Activated naive CD4-positive, alpha-beta T cell treated with anti-CD3 and anti-CD28 coated beads for 36 hours (primary cell): Measurements from ENCODE around the gene KCP. TPM values are rescaled to one million over a fixed set of nuclear protein-coding genes. Genes with fewer than 3 reads are reported as not detected.
A peak's percentile ranks its signal among the peaks of the same experiment; 100 is the strongest.

Source experiments
- CTCF ChIA-PET: fragments of 350-600 bp; sonication (Branson Sonifier 250); formaldehyde crosslinking; loops from one replicate; lab custom pipeline; 2021; ENCODE audit warnings: antibody characterized with exemption; lab: Charles Lee
- DNase-seq: peaks from one replicate; pipeline ENCODE4 v3.0.0-alpha.2; 2020
- H3K27ac Mint-ChIP-seq: one replicate; pipeline ENCODE4 v1.8.0; 2021; ENCODE audit warnings: mild to moderate bottlenecking, mixed read lengths
- H3K27me3 Mint-ChIP-seq: one replicate; pipeline ENCODE4 v1.8.0; 2021; ENCODE audit warnings: low read depth, mixed read lengths
- H3K36me3 Mint-ChIP-seq: one replicate; pipeline ENCODE4 v1.8.0; 2021; ENCODE audit warnings: low read depth, mixed read lengths
- H3K4me1 Mint-ChIP-seq: one replicate; pipeline ENCODE4 v1.8.0; 2021; ENCODE audit warnings: low read depth, mixed read lengths
- H3K4me3 Mint-ChIP-seq: one replicate; pipeline ENCODE4 v1.8.0; 2021; ENCODE audit warnings: mild to moderate bottlenecking, moderate library complexity, mixed read lengths
- H3K9me3 Mint-ChIP-seq: one replicate; pipeline ENCODE4 v1.8.0; 2021; ENCODE audit warnings: mixed read lengths
- intact Hi-C: fragments of 100-400 bp; cut with micrococcal nuclease; formaldehyde crosslinking; loops from one replicate; pipeline ENCODE4 v1.15.1; 2023
- total RNA-seq, 2 experiments: library from RNA; stranded (reverse); gene quantifications; one replicate each; pipeline ENCODE4 v1.2.3, GENCODE V29; 2021

KCP gene
- total RNA-seq, 2 experiments from 2014 or later = not detected

- CTCF ChIA-PET = no interaction called here
- Mint-ChIP-seq H3K4me3 (no peak overlapping the region), H3K36me3 (no peaks in the 10 kb centered on the region), H3K9me3 (no peaks in the 10 kb centered on the region), H3K27ac (no peak overlapping the region), H3K27me3 (peaks cover 14% of the 10 kb centered on the region), H3K4me1 (no peaks in the 10 kb centered on the region)
- no peak for DNase-seq
- intact Hi-C loops = no loop called here
Observed at GRCh38 chr7:128892521-128893250, 17.8 kb downstream of the KCP start.

DNA sequence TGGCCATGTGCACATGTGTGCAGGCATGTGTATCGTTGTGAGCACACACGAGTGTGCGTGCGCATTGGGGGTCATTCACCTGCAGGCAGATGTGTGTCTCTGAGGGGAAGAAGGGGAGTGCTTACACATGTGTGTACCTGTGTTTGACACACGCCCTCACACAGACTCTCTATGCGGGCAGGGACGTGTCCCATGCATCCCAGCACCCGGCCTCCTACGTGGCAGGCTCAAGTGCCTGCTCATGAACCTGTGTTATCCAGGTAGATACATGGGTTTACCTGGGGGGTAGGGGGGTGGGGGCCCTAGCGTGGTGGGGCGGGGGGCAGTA lies 18.6 kb downstream of the KCP start:
- CTCF ChIA-PET = no interaction called here
- Mint-ChIP-seq H3K4me1 (no peaks in the 10 kb centered on the region), H3K27ac (no peak overlapping the region), H3K27me3 (peaks cover 13% of the 10 kb centered on the region), H3K4me3 (no peak overlapping the region), H3K36me3 (no peaks in the 10 kb centered on the region), H3K9me3 (no peaks in the 10 kb centered on the region)
- DNase-seq = no peak
- intact Hi-C loops = no loop called here

- H3K27ac Mint-ChIP-seq = no peak overlapping the region
- peaks cover 11% of the 10 kb centered on the region for H3K27me3 Mint-ChIP-seq
- no peaks in the 10 kb centered on the region for H3K4me1 Mint-ChIP-seq
- intact Hi-C loops = no loop called here
- CTCF ChIA-PET = no interaction called here
- peak overlapping the region; percentile 23 for H3K4me3 Mint-ChIP-seq
- DNase-seq = peak; percentile 23
- H3K36me3 Mint-ChIP-seq = no peaks in the 10 kb centered on the region
- H3K9me3 Mint-ChIP-seq = no peaks in the 10 kb centered on the region
Observed at GRCh38 chr7:128891110-128891941, 19.2 kb downstream of the KCP start.

DNA sequence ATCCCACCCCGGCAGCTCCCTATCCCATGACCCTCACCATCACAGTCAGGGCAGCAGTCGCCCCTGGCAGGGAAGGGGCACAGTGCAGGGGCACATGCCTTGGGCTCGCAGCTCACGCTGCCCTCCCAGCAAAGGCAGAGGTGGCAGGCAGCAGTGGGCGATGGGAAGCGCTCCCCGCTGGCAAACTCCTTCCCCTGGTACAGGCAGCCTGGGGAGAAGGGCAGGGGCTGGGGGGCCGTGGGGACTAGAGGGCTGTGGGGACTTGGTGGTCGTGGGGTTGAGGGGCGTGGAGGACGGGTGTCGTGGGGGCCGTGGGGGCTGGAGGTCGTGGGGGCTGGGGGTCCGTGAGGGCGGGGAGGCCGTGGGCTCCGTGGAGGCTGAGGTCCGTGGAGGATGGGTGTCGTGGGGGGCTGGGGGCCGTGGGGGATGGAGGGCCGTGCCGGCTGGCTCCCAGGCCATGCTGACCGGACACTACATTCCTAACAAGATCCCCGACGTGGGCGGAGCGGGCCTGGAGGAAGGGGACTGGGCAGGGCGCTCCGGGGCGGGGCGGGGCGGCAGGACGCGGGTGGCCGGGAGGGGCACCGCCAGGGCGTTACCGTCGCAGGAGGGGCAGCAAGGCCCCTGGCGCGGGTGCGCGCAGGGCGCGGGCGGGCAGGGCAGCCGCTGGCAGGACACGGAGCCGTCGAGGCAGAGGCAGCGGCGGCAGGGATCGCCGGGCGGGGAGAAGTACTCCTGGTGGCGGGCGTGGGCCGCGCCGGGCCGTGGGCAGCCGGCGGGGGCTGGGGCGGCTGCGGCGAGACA lies 20.0 kb downstream of the KCP start:
- H3K4me1 Mint-ChIP-seq = no peaks in the 10 kb centered on the region
- intact Hi-C loops = no loop called here
- peaks cover 14% of the 10 kb centered on the region for H3K27me3 Mint-ChIP-seq
- no peaks in the 10 kb centered on the region for H3K9me3 Mint-ChIP-seq
- no peak overlapping the region for H3K4me3 Mint-ChIP-seq
- no peak overlapping the region for H3K27ac Mint-ChIP-seq
- no peak for DNase-seq
- no peaks in the 10 kb centered on the region for H3K36me3 Mint-ChIP-seq
- CTCF ChIA-PET = no interaction called here

- no peak overlapping the region for H3K27ac Mint-ChIP-seq
- H3K4me3 Mint-ChIP-seq = no peak overlapping the region
- CTCF ChIA-PET = no interaction called here
- H3K36me3 Mint-ChIP-seq = no peaks in the 10 kb centered on the region
- peaks cover 14% of the 10 kb centered on the region for H3K27me3 Mint-ChIP-seq
- H3K4me1 Mint-ChIP-seq = no peaks in the 10 kb centered on the region
- no peak for DNase-seq
- no peaks in the 10 kb centered on the region for H3K9me3 Mint-ChIP-seq
- intact Hi-C loops = no loop called here
Observed at GRCh38 chr7:128889121-128889520, 21.4 kb downstream of the KCP start.

- peaks cover 14% of the 10 kb centered on the region for H3K27me3 Mint-ChIP-seq
- no peaks in the 10 kb centered on the region for H3K9me3 Mint-ChIP-seq
- DNase-seq = no peak
- H3K4me3 Mint-ChIP-seq = no peak overlapping the region
- no peaks in the 10 kb centered on the region for H3K36me3 Mint-ChIP-seq
- H3K27ac Mint-ChIP-seq = no peak overlapping the region
- intact Hi-C loops = no loop called here
- CTCF ChIA-PET = no interaction called here
- no peaks in the 10 kb centered on the region for H3K4me1 Mint-ChIP-seq
Observed at GRCh38 chr7:128888756-128889095, 21.8 kb downstream of the KCP start.

GRCh38 chr7:128888039-128888755 lies 22.3 kb downstream of the KCP start:
- Mint-ChIP-seq H3K27ac (no peak overlapping the region), H3K36me3 (no peaks in the 10 kb centered on the region), H3K4me3 (no peak overlapping the region), H3K27me3 (peaks cover 14% of the 10 kb centered on the region), H3K4me1 (no peaks in the 10 kb centered on the region), H3K9me3 (no peaks in the 10 kb centered on the region)
- DNase-seq = no peak
- CTCF ChIA-PET = no interaction called here
- intact Hi-C loops = no loop called here

- Mint-ChIP-seq H3K4me1 (no peaks in the 10 kb centered on the region), H3K9me3 (no peaks in the 10 kb centered on the region), H3K36me3 (no peaks in the 10 kb centered on the region), H3K27ac (no peak overlapping the region), H3K27me3 (peaks cover 14% of the 10 kb centered on the region), H3K4me3 (no peak overlapping the region)
- no peak for DNase-seq
- CTCF ChIA-PET = interaction anchor here (1.1 kb wide), 1 partner anchor 94 kb away, joined by 3 read pairs; no protein-coding TSS in a partner anchor
- intact Hi-C loops = no loop called here
Observed at GRCh38 chr7:128887169-128888038, 23.1 kb downstream of the KCP start.

- H3K9me3 Mint-ChIP-seq = no peaks in the 10 kb centered on the region
- no peak overlapping the region for H3K27ac Mint-ChIP-seq
- no peak overlapping the region for H3K4me3 Mint-ChIP-seq
- no peaks in the 10 kb centered on the region for H3K36me3 Mint-ChIP-seq
- CTCF ChIA-PET = interaction anchor here (0.6 to 1.7 kb wide), 3 partner anchors 27 to 329 kb away, joined by 3 to 5 read pairs (median 3); no protein-coding TSS in a partner anchor
- no peaks in the 10 kb centered on the region for H3K4me1 Mint-ChIP-seq
- H3K27me3 Mint-ChIP-seq = peaks cover 10% of the 10 kb centered on the region
- DNase-seq = no peak
- intact Hi-C loops = no loop called here
Observed at GRCh38 chr7:128886391-128887168, 23.9 kb downstream of the KCP start.

GRCh38 chr7:128885370-128886187 lies 24.9 kb downstream of the KCP start:
- Mint-ChIP-seq H3K27ac (no peak overlapping the region), H3K9me3 (no peaks in the 10 kb centered on the region), H3K4me3 (no peak overlapping the region), H3K36me3 (no peaks in the 10 kb centered on the region), H3K4me1 (no peaks in the 10 kb centered on the region), H3K27me3 (peaks cover 10% of the 10 kb centered on the region)
- no peak for DNase-seq
- CTCF ChIA-PET = interaction anchor here (0.6 to 1.7 kb wide), 5 partner anchors 23 to 330 kb away, joined by 3 to 5 read pairs (median 3); partner anchors contain the start of gene ATP6V1F
- intact Hi-C loops = no loop called here
